SU-DHL-6 (cell line): ENCODE measurements around the gene DOK6.

Source experiments
- H2AFZ ChIP-seq: fragments of 200-600 bp; sonication (generic); 2 replicates; pipeline ENCODE4 v1.6.1; 2014; ENCODE audit warnings: low read depth, mild to moderate bottlenecking, moderate library complexity, mixed read lengths, antibody characterized with exemption, low read length; ENCODE audit not compliant: severe bottlenecking
- H3F3A ChIP-seq: fragments of 200-600 bp; shearing (Covaris generic); 2 replicates; pipeline ENCODE4 v1.6.0; 2016; ENCODE audit warnings: antibody characterized with exemption, mild to moderate bottlenecking; ENCODE audit not compliant: insufficient read depth
- H3K27ac ChIP-seq: fragments of 200-600 bp; sonication (generic); 2 replicates; pipeline ENCODE4 v1.5.1; 2016; ENCODE audit warnings: low read depth, mild to moderate bottlenecking, low read length, moderate library complexity, mixed read lengths
- H3K27me3 ChIP-seq: fragments of 200-600 bp; sonication (generic), shearing (Covaris generic); 2 replicates; pipeline ENCODE4 v1.6.0; 2014; ENCODE audit warnings: mild to moderate bottlenecking, low read length
- H3K36me3 ChIP-seq: fragments of 200-600 bp; sonication (generic); 2 replicates; pipeline ENCODE4 v1.6.1; 2014; ENCODE audit warnings: mild to moderate bottlenecking, low read length, mixed read lengths
- H3K4me2 ChIP-seq: fragments of 300-600, 200-600 bp; shearing (Covaris generic), sonication (generic); 2 replicates; pipeline ENCODE4 v1.6.0; 2014; ENCODE audit warnings: low read length, low read depth, mild to moderate bottlenecking; ENCODE audit not compliant: poor library complexity, severe bottlenecking
- H3K4me3 ChIP-seq: fragments of 200-600 bp; sonication (generic); 2 replicates; pipeline ENCODE4 v1.5.1; 2014; ENCODE audit warnings: antibody characterized with exemption, low read length, mild to moderate bottlenecking, mixed read lengths; ENCODE audit not compliant: insufficient read depth, poor library complexity, severe bottlenecking
- H3K79me2 ChIP-seq: fragments of 200-600 bp; sonication (generic); 2 replicates; pipeline ENCODE4 v1.6.1; 2014; ENCODE audit warnings: mild to moderate bottlenecking, low read length, moderate library complexity; ENCODE audit not compliant: insufficient read depth
- H3K9ac ChIP-seq: fragments of 200-600 bp; sonication (generic); 2 replicates; pipeline ENCODE4 v1.7.0; 2014; ENCODE audit warnings: mild to moderate bottlenecking, low read length
- H3K9me2 ChIP-seq: fragments of 200-600 bp; sonication (generic); replicated peaks from 2 replicates; pipeline ENCODE4 v1.6.1; 2014; ENCODE audit warnings: low read length; ENCODE audit not compliant: insufficient read depth
- H3K9me3 ChIP-seq: fragments of 200-600 bp; sonication (generic); 2 replicates; pipeline ENCODE4 v1.6.1; 2014; ENCODE audit warnings: low read length, mixed read lengths; ENCODE audit not compliant: insufficient read depth
- H4K20me1 ChIP-seq: fragments of 200-600 bp; sonication (generic); 2 replicates; pipeline ENCODE4 v1.6.1; 2014; ENCODE audit warnings: low read depth, mild to moderate bottlenecking, antibody characterized with exemption, low read length, moderate library complexity, mixed read lengths
- CTCF ChIP-seq: fragments of 200-600 bp; sonication (generic); IDR thresholded peaks from one replicate; pipeline ENCODE4 v1.5.1; 2017; ENCODE audit warnings: antibody characterized with exemption, mild to moderate bottlenecking, low read length, moderate library complexity; ENCODE audit not compliant: insufficient read depth, poor library complexity, severe bottlenecking
- EZH2phosphoT487 ChIP-seq: fragments of 200-600 bp; sonication (generic), shearing (Covaris generic); conservative IDR thresholded peaks from 2 replicates; pipeline ENCODE4 v1.6.1; 2018; ENCODE audit warnings: mild to moderate bottlenecking, antibody characterized with exemption, low read length, moderate library complexity, mixed read lengths

The DOK6 gene

GRCh38 chr18:69402533-69402989 is 1.9 kb downstream of the DOK6 start:
- Histone ChIP-seq H3K4me3 (no peak overlapping the region), H4K20me1 (no peaks in the 10 kb centered on the region), H3K9me2 (0 out of 2 replicates have a peak, but pooled peaks cover 4% of the 10 kb centered on the region), H2AFZ (no peak overlapping the region), H3K4me2 (no peak overlapping the region), H3F3A (no peaks in the 10 kb centered on the region), H3K27me3 (no peaks in the 10 kb centered on the region), H3K27ac (no peak overlapping the region), H3K9ac (no peak overlapping the region), H3K36me3 (no peaks in the 10 kb centered on the region), H3K9me3 (no peaks in the 10 kb centered on the region), H3K79me2 (no peaks in the 10 kb centered on the region)
- TF ChIP-seq EZH2phosphoT487, result no peak
- no peak for TF ChIP-seq CTCF

DNA sequence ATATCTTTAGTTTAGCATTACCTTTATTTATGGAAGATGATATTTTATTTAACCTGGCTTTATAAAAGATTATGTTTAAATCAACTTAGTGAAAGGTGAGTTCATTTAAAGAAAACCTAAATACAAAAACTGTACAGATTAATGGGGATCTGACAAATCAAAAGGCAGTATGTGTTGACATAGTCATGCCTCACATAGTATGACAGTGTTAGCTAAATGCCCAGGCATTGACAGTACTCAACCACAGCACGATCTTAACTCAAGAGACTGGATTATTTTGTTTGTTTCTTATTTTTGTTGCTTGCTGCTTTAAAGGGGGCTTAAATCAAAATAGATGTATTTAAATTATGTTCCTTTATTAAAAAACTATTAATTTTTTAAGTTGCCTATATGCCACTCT is 7.8 kb downstream of the DOK6 start:
- Histone ChIP-seq H3K79me2 (no peaks in the 10 kb centered on the region), H2AFZ (no peak overlapping the region), H3K4me2 (no peak overlapping the region), H3K27ac (no peak overlapping the region), H3K9me2 (0 out of 2 replicates have a peak, but pooled peaks cover 4% of the 10 kb centered on the region), H3K9me3 (no peaks in the 10 kb centered on the region), H3K36me3 (no peaks in the 10 kb centered on the region), H3K27me3 (no peaks in the 10 kb centered on the region), H3K9ac (no peak overlapping the region), H4K20me1 (no peaks in the 10 kb centered on the region), H3F3A (no peaks in the 10 kb centered on the region), H3K4me3 (no peak overlapping the region)
- TF ChIP-seq CTCF (no peak), EZH2phosphoT487 (no peak)

GRCh38 chr18:69411199-69411598 is 10.5 kb downstream of the DOK6 start:
- Histone ChIP-seq H3K4me3 (no peak overlapping the region), H3F3A (no peaks in the 10 kb centered on the region), H3K9ac (no peak overlapping the region), H3K36me3 (no peaks in the 10 kb centered on the region), H3K27me3 (no peaks in the 10 kb centered on the region), H3K79me2 (no peaks in the 10 kb centered on the region), H4K20me1 (no peaks in the 10 kb centered on the region), H3K9me2 (no peaks in the 10 kb centered on the region), H2AFZ (no peak overlapping the region), H3K27ac (no peak overlapping the region), H3K4me2 (no peak overlapping the region), H3K9me3 (no peaks in the 10 kb centered on the region)
- TF ChIP-seq EZH2phosphoT487 (no peak), CTCF (no peak)
